H1 (cell line): ENCODE results near the gene ATP11A. TPM values are rescaled to one million over a fixed set of nuclear protein-coding genes. Genes with fewer than 3 reads are reported as not detected.

Source experiments
- CTCF ChIA-PET: fragments of 300-600 bp; sonication (Branson Sonifier 250); formaldehyde crosslinking; loops from one replicate; lab custom pipeline; 2021; ENCODE audit not compliant: partially characterized antibody; lab: Charles Lee
- POLR2A ChIA-PET: fragments of 300-600 bp; sonication (Branson Sonifier 250); formaldehyde crosslinking; loops from one replicate; lab custom pipeline; 2021; ENCODE audit warnings: inconsistent platforms; ENCODE audit not compliant: partially characterized antibody; lab: Charles Lee
- DNase-seq, 2 experiments: peaks; one replicate each; pipeline versions ENCODE4 v3.0.0 to v3.0.0-alpha.2; 2010 to 2022; ENCODE audit warnings: low spot score in 2 of 2, low read depth in 1 of 2, mixed read lengths in 1 of 2
- FAIRE-seq: peaks from 2 replicates; lab custom pipeline; 2011; peaks lifted over from hg19 to GRCh38; lab: Jason Lieb, UNC
- H2AFZ ChIP-seq: 2 replicates; pipeline ENCODE4 v1.8.1; 2012; ENCODE audit warnings: low read length, inconsistent platforms
- H2AK5ac ChIP-seq: 2 replicates; pipeline ENCODE4 v1.6.1; 2013; ENCODE audit warnings: low read depth, low read length
- H2BK120ac ChIP-seq: replicated peaks from 2 replicates; pipeline ENCODE3; 2013; ENCODE audit warnings: low read depth, low read length, inconsistent platforms
- H2BK12ac ChIP-seq: 2 replicates; pipeline ENCODE4 v1.6.1; 2013; ENCODE audit warnings: low read depth, low read length
- H2BK15ac ChIP-seq: 2 replicates; pipeline ENCODE4 v1.6.1; 2013; ENCODE audit warnings: low read length
- H2BK20ac ChIP-seq: 2 replicates; pipeline ENCODE4 v1.6.1; 2013; ENCODE audit warnings: low read length
- H2BK5ac ChIP-seq: 2 replicates; pipeline ENCODE4 v1.6.1; 2013; ENCODE audit warnings: low read depth, low read length
- H3K14ac ChIP-seq: 2 replicates; pipeline ENCODE4 v1.6.1; 2013; ENCODE audit warnings: inconsistent platforms; ENCODE audit not compliant: insufficient read length
- H3K18ac ChIP-seq: 2 replicates; pipeline ENCODE4 v1.6.1; 2013; ENCODE audit warnings: low read length; ENCODE audit errors: extremely low read depth
- H3K23ac ChIP-seq: 2 replicates; pipeline ENCODE4 v1.6.1; 2013; ENCODE audit warnings: inconsistent platforms; ENCODE audit not compliant: insufficient read length
- H3K23me2 ChIP-seq: 2 replicates; pipeline ENCODE4 v1.6.1; 2013; ENCODE audit warnings: low read depth, low read length
- H3K27ac ChIP-seq: 2 replicates; pipeline ENCODE4 v1.6.1; 2011; ENCODE audit warnings: low read depth, low read length, inconsistent platforms
- H3K27me3 ChIP-seq, 4 experiments: replicated peaks in 1 of 4; 1 replicate in 1 of 4; 2 replicates in 3 of 4; pipeline versions ENCODE4 v1.6.1 to v1.8.1; 2011 to 2013; ENCODE audit warnings: low read length in 3 of 4, mild to moderate bottlenecking in 3 of 4, inconsistent platforms in 2 of 4, mixed read lengths in 2 of 4, moderate library complexity in 1 of 4; ENCODE audit not compliant: control insufficient read depth in 3 of 4, insufficient read depth in 3 of 4; ENCODE audit errors: extremely low read depth in 1 of 4
- H3K36me3 ChIP-seq, 4 experiments: 2 replicates each; pipeline versions ENCODE4 v1.6.1 to v1.8.1; 2011 to 2013; ENCODE audit warnings: mild to moderate bottlenecking in 4 of 4, low read length in 3 of 4, moderate library complexity in 2 of 4, control low read depth in 1 of 4, inconsistent platforms in 1 of 4; ENCODE audit not compliant: insufficient read depth in 4 of 4, control insufficient read depth in 2 of 4
- H3K4ac ChIP-seq: replicated peaks from 2 replicates; pipeline ENCODE3; 2013; ENCODE audit warnings: low read length, low read depth, mixed read lengths, inconsistent platforms; ENCODE audit not compliant: insufficient read length
- H3K4me1 ChIP-seq, 4 experiments: replicated peaks in 1 of 4; 1 replicate in 1 of 4; 2 replicates in 3 of 4; pipeline versions ENCODE4 v1.6.1 to v1.8.1; 2011 to 2013; ENCODE audit warnings: low read length in 3 of 4, inconsistent platforms in 2 of 4, mixed read lengths in 1 of 4; ENCODE audit not compliant: insufficient read depth in 4 of 4, control insufficient read depth in 3 of 4
- H3K4me2 ChIP-seq, 2 experiments: 2 replicates each; pipeline versions ENCODE4 v1.6.1 to v1.8.1; 2011 to 2013; ENCODE audit warnings: low read depth in 2 of 2, low read length in 2 of 2, control low read depth in 1 of 2, inconsistent platforms in 1 of 2, mild to moderate bottlenecking in 1 of 2; ENCODE audit not compliant: insufficient read depth in 1 of 2
- H3K4me3 ChIP-seq, 4 experiments: fragments of 200-600, 300-600 bp in 1 of 4; sonication (generic), shearing (Covaris generic), sonication (Bioruptor Twin) in 1 of 4; 2 replicates each; pipeline versions ENCODE4 v1.5.1 to v1.8.1; 2011 to 2016; ENCODE audit warnings: low read length in 4 of 4, low read depth in 3 of 4, control low read depth in 2 of 4, inconsistent platforms in 2 of 4, mild to moderate bottlenecking in 2 of 4, mixed read lengths in 1 of 4, moderate library complexity in 1 of 4; ENCODE audit not compliant: insufficient read depth in 2 of 4; ENCODE audit errors: extremely low read depth in 1 of 4
- H3K56ac ChIP-seq: replicated peaks from 2 replicates; pipeline ENCODE3; 2013; ENCODE audit warnings: low read depth, mild to moderate bottlenecking, mixed read lengths, low read length, inconsistent platforms; ENCODE audit not compliant: insufficient read length
- H3K79me1 ChIP-seq: 2 replicates; pipeline ENCODE4 v1.6.1; 2013; ENCODE audit warnings: low read depth, low read length, control low read depth
- H3K79me2 ChIP-seq, 2 experiments: 2 replicates each; pipeline versions ENCODE4 v1.6.1 to v1.8.1; 2012 to 2013; ENCODE audit warnings: low read length in 2 of 2, mild to moderate bottlenecking in 2 of 2, inconsistent platforms in 1 of 2; ENCODE audit not compliant: insufficient read depth in 2 of 2, control insufficient read depth in 1 of 2
- H3K9ac ChIP-seq, 4 experiments: replicated peaks in 1 of 4; 1 replicate in 1 of 4; 2 replicates in 3 of 4; pipeline versions ENCODE4 v1.6.1 to v1.8.1; 2011 to 2013; ENCODE audit warnings: low read depth in 3 of 4, low read length in 3 of 4, control low read depth in 2 of 4, mild to moderate bottlenecking in 2 of 4, moderate library complexity in 2 of 4, inconsistent platforms in 1 of 4; ENCODE audit errors: extremely low read depth in 1 of 4
- H3K9me3 ChIP-seq, 2 experiments: 2 replicates each; pipeline versions ENCODE4 v1.6.1 to v1.8.1; 2012 to 2013; ENCODE audit warnings: mild to moderate bottlenecking in 2 of 2, moderate library complexity in 2 of 2, control low read depth in 1 of 2, inconsistent platforms in 1 of 2, low read depth in 1 of 2, low read length in 1 of 2, mixed read lengths in 1 of 2; ENCODE audit not compliant: insufficient read depth in 2 of 2
- H4K20me1 ChIP-seq, 2 experiments: replicated peaks in 1 of 2; 2 replicates each; pipeline versions ENCODE3 to v1.8.1; 2011 to 2013; ENCODE audit warnings: inconsistent platforms in 2 of 2, low read length in 2 of 2, mild to moderate bottlenecking in 1 of 2; ENCODE audit not compliant: insufficient read depth in 2 of 2, control insufficient read depth in 1 of 2
- H4K5ac ChIP-seq: 2 replicates; pipeline ENCODE4 v1.6.1; 2013; ENCODE audit warnings: low read length, low read depth, mixed read lengths, inconsistent platforms; ENCODE audit not compliant: insufficient read length
- H4K8ac ChIP-seq: 2 replicates; pipeline ENCODE4 v1.8.0; 2013; ENCODE audit warnings: mild to moderate bottlenecking, moderate library complexity, low read length, inconsistent platforms; ENCODE audit not compliant: insufficient read depth; ENCODE audit errors: extremely low read depth
- H4K91ac ChIP-seq: replicated peaks from 2 replicates; pipeline ENCODE3; 2013; ENCODE audit warnings: low read length, mixed read lengths, inconsistent platforms; ENCODE audit not compliant: insufficient read length
- TCF12 ChIP-seq: IDR thresholded peaks from 2 replicates; pipeline ENCODE4 v1.6.1; 2011; ENCODE audit warnings: low read depth, mild to moderate bottlenecking, low read length
- WGBS, 2 experiments: shearing (Covaris generic) in 1 of 2; methylation state at CpG; one replicate each; pipeline versions ENCODE4 v1.1.6 to v1.1.7; 2013 to 2015; ENCODE audit warnings: low lambda C conversion rate in 2 of 2, mixed read lengths in 2 of 2, inconsistent platforms in 1 of 2, low coverage in 1 of 2, missing lambda C conversion rate in 1 of 2; ENCODE audit not compliant: insufficient replicate concordance in 2 of 2, insufficient coverage in 1 of 2, insufficient read length in 1 of 2; ENCODE audit errors: extremely low coverage in 1 of 2, missing lambda C conversion rate in 1 of 2; 5-methylcytosine and 5-hydroxymethylcytosine counted together
- polyA plus RNA-seq, 7 experiments: library from polyadenylated mRNA; depleted of rRNA in 3 of 7; stranded (reverse) in 5 of 7; unstranded in 2 of 7; fragments of >200 nt in 5 of 7; fragments of 200-250 nt in 2 of 7; gene quantifications; 1 replicate in 5 of 7; 2 replicates in 1 of 7; 4 replicates in 1 of 7; pipeline versions ENCODE4 v1.2.1 to v1.2.3, GENCODE V29; 2011 to 2013; ENCODE audit warnings: missing spikeins in 2 of 7, mixed read lengths in 2 of 7
- total RNA-seq: library from RNA; stranded (reverse); fragmentation: NEBNext Ultra II Directional; extraction: Animal tissue kit (Norgen Biotek cat#: 25700); gene quantifications from 2 replicates; pipeline ENCODE4 v1.2.1, GENCODE V29; 2021

The ATP11A gene
- total and polyA plus RNA-seq, 2 of the 8 experiments (the other 6 are each of a cell fraction or from before 2014, with no cell fraction given) = 28.8 to 72.9 TPM

- WGBS, 2 experiments = 86% methylated on average over 9 of the region's 9 CpGs; no CpG with 5 or more reads in 1 of the 2 experiments
- POLR2A ChIA-PET = no interaction called here
- H2AK5ac ChIP-seq = no peak overlapping the region
- H3K4me2 ChIP-seq = no peak overlapping the region
- no peak overlapping the region for H3K56ac ChIP-seq
- H3K36me3 ChIP-seq = no peaks in the 10 kb centered on the region
- no peaks in the 10 kb centered on the region for H3K27me3 ChIP-seq
- peaks cover 6% of the 10 kb centered on the region for H3K79me1 ChIP-seq
- H3K14ac ChIP-seq = no peak overlapping the region
- H2BK12ac ChIP-seq = no peak overlapping the region
- H4K20me1 ChIP-seq = peaks cover 2 to 3% of the 10 kb centered on the region in 2 experiments
- no peak overlapping the region for H2AFZ ChIP-seq
- no peak overlapping the region for H3K9ac ChIP-seq
- no peak overlapping the region for H3K4ac ChIP-seq
- DNase-seq = no peak
- no peak for TF ChIP-seq TCF12
- TF ChIP-seq, all 59 proteins: peak for 0
- Histone ChIP-seq H4K8ac (no peak overlapping the region), H3K4me1 (peaks cover 0 to 12% (median 7%) of the 10 kb centered on the region in 4 experiments; a peak in 3 of 7 replicates), H3K23me2 (no peaks in the 10 kb centered on the region), H3K4me3 (no peak overlapping the region), H3K18ac (no peak overlapping the region), H3K27ac (no peak overlapping the region), H3K79me2 (peaks cover 0 to 44% of the 10 kb centered on the region in 2 experiments; a peak in 2 of 4 replicates), H3K23ac (no peak overlapping the region), H4K5ac (no peak overlapping the region), H4K91ac (no peak overlapping the region), H3K9me3 (no peaks in the 10 kb centered on the region), H2BK15ac (no peak overlapping the region), H2BK120ac (no peak overlapping the region), H2BK20ac (no peak overlapping the region), H2BK5ac (no peak overlapping the region)
- CTCF ChIA-PET = interaction anchor here (1.4 kb wide), 1 partner anchor 12 kb away, joined by 3 read pairs; no protein-coding TSS in a partner anchor
- FAIRE-seq = no peak
These were observed 69.2 kb downstream of the ATP11A start for GRCh38 chr13:112759053-112759452.
